Activated B cell treated with CpG ODN at 0.5 μM for 24 hours (primary cell): ENCODE data around the gene WWC1. TPM values are rescaled to one million over a fixed set of nuclear protein-coding genes. Genes with fewer than 3 reads are reported as not detected.

ENCODE experiments used
- ATAC-seq: fragments of 200-7000 bp; cut with Tn5 transposase; one replicate; pipeline ENCODE4 v1.10.0; 2021; ENCODE audit warnings: low read depth, mild to moderate bottlenecking, moderate library complexity
- CTCF ChIA-PET: fragments of 350-600 bp; sonication (Branson Sonifier 250); formaldehyde crosslinking; loops from one replicate; lab custom pipeline; 2021; ENCODE audit warnings: antibody characterized with exemption; lab: Charles Lee
- POLR2A ChIA-PET: fragments of 350-600 bp; sonication (Branson Sonifier 250); formaldehyde crosslinking; loops from one replicate; lab custom pipeline; 2021; ENCODE audit warnings: antibody characterized with exemption; lab: Charles Lee
- DNase-seq: peaks from one replicate; pipeline ENCODE4 v3.0.0; 2022
- H3K27ac Mint-ChIP-seq: one replicate; pipeline ENCODE4 v1.8.0; 2020; ENCODE audit warnings: mixed read lengths
- H3K27me3 Mint-ChIP-seq: one replicate; pipeline ENCODE4 v1.8.0; 2021; ENCODE audit warnings: mixed read lengths
- H3K36me3 Mint-ChIP-seq: one replicate; pipeline ENCODE4 v1.8.0; 2021; ENCODE audit warnings: low read depth, mixed read lengths
- H3K4me1 Mint-ChIP-seq: one replicate; pipeline ENCODE4 v1.8.0; 2021; ENCODE audit warnings: mixed read lengths
- H3K4me3 Mint-ChIP-seq: one replicate; pipeline ENCODE4 v1.8.0; 2020; ENCODE audit warnings: mild to moderate bottlenecking, mixed read lengths
- H3K9me3 Mint-ChIP-seq: one replicate; pipeline ENCODE4 v1.8.0; 2020; ENCODE audit warnings: mixed read lengths
- CTCF ChIP-seq: fragments of 200-600 bp; IDR thresholded peaks from one replicate; pipeline ENCODE4 v1.8.0; 2022; ENCODE audit warnings: antibody characterized with exemption, mild to moderate bottlenecking
- intact Hi-C: fragments of 100-400 bp; cut with micrococcal nuclease; formaldehyde crosslinking; loops from one replicate; pipeline ENCODE4 v1.15.1; 2024
- total RNA-seq: library from RNA; stranded (reverse); gene quantifications from 2 replicates; pipeline ENCODE4 v1.2.3, GENCODE V29; 2022

WWC1 gene
- total RNA-seq, 1 donor from 2014 or later: 2.0 TPM

GRCh38 chr5:168341178-168341577, 49.7 kb downstream of the WWC1 start:
- intact Hi-C loops: no loop called here
- ChIA-PET POLR2A (no interaction called here), CTCF (no interaction called here)
- no peak for ATAC-seq
- no peaks in the 10 kb centered on the region for H3K36me3 Mint-ChIP-seq
- no peak for DNase-seq
- TF ChIP-seq CTCF: no peak
- no peaks in the 10 kb centered on the region for H3K27me3 Mint-ChIP-seq
- H3K27ac Mint-ChIP-seq: no peak overlapping the region
- peaks cover 4% of the 10 kb centered on the region for H3K9me3 Mint-ChIP-seq
- H3K4me3 Mint-ChIP-seq: no peak overlapping the region
- no peaks in the 10 kb centered on the region for H3K4me1 Mint-ChIP-seq

- intact Hi-C loops: no loop called here
- no peak for TF ChIP-seq CTCF
- Mint-ChIP-seq H3K27me3 (no peaks in the 10 kb centered on the region), H3K4me1 (no peaks in the 10 kb centered on the region), H3K36me3 (no peaks in the 10 kb centered on the region), H3K27ac (no peak overlapping the region), H3K9me3 (peaks cover 4% of the 10 kb centered on the region), H3K4me3 (no peak overlapping the region)
- DNase-seq (no peak), ATAC-seq (no peak)
- ChIA-PET POLR2A (no interaction called here), CTCF (no interaction called here)
Measured at GRCh38 chr5:168342151-168342825, 50.8 kb downstream of the WWC1 start.

- CTCF ChIA-PET: no interaction called here
- ATAC-seq (no peak), DNase-seq (no peak)
- no peak overlapping the region for H3K4me3 Mint-ChIP-seq
- H3K27ac Mint-ChIP-seq: no peak overlapping the region
- H3K9me3 Mint-ChIP-seq: peaks cover 4% of the 10 kb centered on the region
- TF ChIP-seq CTCF: no peak
- intact Hi-C loops: no loop called here
- no peaks in the 10 kb centered on the region for H3K4me1 Mint-ChIP-seq
- H3K36me3 Mint-ChIP-seq: no peaks in the 10 kb centered on the region
- POLR2A ChIA-PET: no interaction called here
- H3K27me3 Mint-ChIP-seq: no peaks in the 10 kb centered on the region
Measured at GRCh38 chr5:168342985-168343384, 51.5 kb downstream of the WWC1 start.

- no peaks in the 10 kb centered on the region for H3K9me3 Mint-ChIP-seq
Measured at GRCh38 chr5:168346417-168346816, 55.0 kb downstream of the WWC1 start.

More at GRCh38 chr5:168346417-168346816, 55.0 kb downstream of the WWC1 start:
- no peak overlapping the region for H3K27ac Mint-ChIP-seq
- ChIA-PET POLR2A (no interaction called here), CTCF (no interaction called here)
- H3K4me1 Mint-ChIP-seq: no peaks in the 10 kb centered on the region
- H3K36me3 Mint-ChIP-seq: no peaks in the 10 kb centered on the region
- no peak for TF ChIP-seq CTCF
- H3K4me3 Mint-ChIP-seq: no peak overlapping the region
- no peaks in the 10 kb centered on the region for H3K27me3 Mint-ChIP-seq
- DNase-seq (no peak), ATAC-seq (no peak)
- intact Hi-C loops: no loop called here
